ENCODE results near the gene SDF4. TPM values are rescaled to one million over a fixed set of nuclear protein-coding genes. Genes with fewer than 3 reads are reported as not detected.
A peak's percentile ranks its signal among the peaks of the same experiment; 100 is the strongest.

The SDF4 gene
- total and polyA plus RNA-seq, 2 donors (not counting 1 experiment from before 2014, with no cell fraction given): 127 to 133 TPM

DNA sequence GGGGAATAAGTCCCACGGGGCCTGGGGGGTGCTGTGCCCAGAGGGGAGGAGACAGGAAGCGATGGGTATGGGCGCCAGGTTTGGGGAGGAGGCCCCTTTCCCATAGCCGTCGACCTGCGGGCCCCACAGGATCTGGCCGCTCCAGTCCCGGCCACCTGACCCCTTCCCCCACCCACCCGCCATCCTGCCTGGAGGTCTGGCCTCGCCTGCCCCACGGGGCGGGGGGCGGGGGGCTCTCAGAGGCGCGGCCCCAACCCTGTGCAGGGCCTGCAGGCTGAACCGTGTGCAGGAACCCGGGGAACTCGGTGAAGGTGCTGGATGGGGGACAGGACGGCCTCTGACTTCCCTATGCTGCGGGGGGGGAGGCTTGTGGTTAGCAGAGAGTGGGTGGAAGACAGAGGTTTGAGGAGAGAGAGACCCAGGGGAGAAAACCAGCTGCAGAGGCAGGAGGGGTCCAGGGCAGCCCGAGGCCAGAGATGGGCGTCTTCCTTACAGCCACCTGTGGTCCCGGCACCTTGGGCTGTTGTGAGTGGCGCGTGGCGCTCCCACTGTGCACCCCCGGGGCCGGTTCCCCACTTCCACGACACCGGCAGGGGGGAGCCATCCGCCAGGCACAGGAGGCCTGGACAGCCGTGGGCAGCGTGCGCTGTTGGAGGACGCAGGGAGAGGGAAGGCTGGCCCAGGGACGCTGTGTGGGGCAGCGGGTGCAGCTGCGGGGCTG lies 22.9 kb downstream of the SDF4 start:
- no peaks in the 10 kb centered on the region for H3K9me3 ChIP-seq (ENCODE audit: control insufficient read depth, insufficient read depth, low read depth, low read length)
- peak in 1 of 2 donors; percentile 51 for DNase-seq (ENCODE audit: low read depth in 2 of 2)
- H3K27me3 ChIP-seq (ENCODE audit: control insufficient read depth, insufficient read depth, low read length): no peaks in the 10 kb centered on the region
- no peak overlapping the region for H2AFZ ChIP-seq (ENCODE audit: low read length)
- no peaks in the 10 kb centered on the region for H4K20me1 ChIP-seq (ENCODE audit: control insufficient read depth, extremely low read depth, insufficient read depth, low read length)
- no peaks in the 10 kb centered on the region for H3K36me3 ChIP-seq (ENCODE audit: control insufficient read depth, insufficient read depth, low read length)
- H3K4me2 ChIP-seq (ENCODE audit: extremely low read depth, insufficient read depth, low read length): peak overlapping the region; percentile 69
- no peak overlapping the region for H3K9ac ChIP-seq (ENCODE audit: insufficient read depth, low read length)
- H3K79me2 ChIP-seq (ENCODE audit: control insufficient read depth, insufficient read depth, low read length): no peaks in the 10 kb centered on the region
- peaks cover 6% of the 10 kb centered on the region for H3K4me1 ChIP-seq (ENCODE audit: control insufficient read depth, extremely low read depth, insufficient read depth, low read length)
- TF ChIP-seq, protein P1, sequence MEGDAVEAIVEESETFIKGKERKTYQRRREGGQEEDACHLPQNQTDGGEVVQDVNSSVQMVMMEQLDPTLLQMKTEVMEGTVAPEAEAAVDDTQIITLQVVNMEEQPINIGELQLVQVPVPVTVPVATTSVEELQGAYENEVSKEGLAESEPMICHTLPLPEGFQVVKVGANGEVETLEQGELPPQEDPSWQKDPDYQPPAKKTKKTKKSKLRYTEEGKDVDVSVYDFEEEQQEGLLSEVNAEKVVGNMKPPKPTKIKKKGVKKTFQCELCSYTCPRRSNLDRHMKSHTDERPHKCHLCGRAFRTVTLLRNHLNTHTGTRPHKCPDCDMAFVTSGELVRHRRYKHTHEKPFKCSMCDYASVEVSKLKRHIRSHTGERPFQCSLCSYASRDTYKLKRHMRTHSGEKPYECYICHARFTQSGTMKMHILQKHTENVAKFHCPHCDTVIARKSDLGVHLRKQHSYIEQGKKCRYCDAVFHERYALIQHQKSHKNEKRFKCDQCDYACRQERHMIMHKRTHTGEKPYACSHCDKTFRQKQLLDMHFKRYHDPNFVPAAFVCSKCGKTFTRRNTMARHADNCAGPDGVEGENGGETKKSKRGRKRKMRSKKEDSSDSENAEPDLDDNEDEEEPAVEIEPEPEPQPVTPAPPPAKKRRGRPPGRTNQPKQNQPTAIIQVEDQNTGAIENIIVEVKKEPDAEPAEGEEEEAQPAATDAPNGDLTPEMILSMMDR (conservative IDR thresholded peaks at IDR 0.05 in 1 of 2, IDR thresholded peaks at IDR 0.05 in 1 of 2; ENCODE audit: low read depth in 1 of 2, low read length in 2 of 2): no peak
- no peak for TF ChIP-seq EZH2 (IDR thresholded peaks at IDR 0.05; ENCODE audit: low read length, missing control alignments)
- no peak overlapping the region for H3K4me3 ChIP-seq (replicated peaks in 1 of 4; ENCODE audit: control extremely low read depth in 1 of 4, insufficient read depth in 1 of 4, low read depth in 3 of 4, low read length in 4 of 4)
- no peak overlapping the region for H3K27ac ChIP-seq (ENCODE audit: insufficient read depth, low read length)

DNA sequence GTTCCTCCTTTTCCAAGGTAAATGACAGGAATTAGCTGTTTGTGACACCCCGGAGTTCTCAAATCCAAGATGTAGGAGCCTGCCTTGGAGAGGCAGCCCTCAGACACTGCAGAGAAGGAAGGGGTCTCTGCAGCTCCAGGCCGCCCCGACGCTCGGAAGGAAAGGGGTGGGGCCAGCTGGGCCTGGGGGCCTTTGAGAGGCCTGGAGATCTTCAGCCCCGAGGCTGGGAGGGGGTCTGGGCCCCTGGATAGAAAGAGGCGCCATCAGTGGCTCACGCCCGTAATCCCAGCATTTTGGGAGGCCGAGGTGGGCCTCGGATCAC lies 24.3 kb downstream of the SDF4 start:
- no peaks in the 10 kb centered on the region for H3K27me3 ChIP-seq (ENCODE audit: control insufficient read depth, insufficient read depth, low read length)
- H3K36me3 ChIP-seq (ENCODE audit: control insufficient read depth, insufficient read depth, low read length): no peaks in the 10 kb centered on the region
- H2AFZ ChIP-seq (ENCODE audit: low read length): no peak overlapping the region
- DNase-seq (ENCODE audit: low read depth in 2 of 2): no peak
- TF ChIP-seq EZH2 (IDR thresholded peaks at IDR 0.05; ENCODE audit: low read length, missing control alignments): no peak
- TF ChIP-seq, protein P1 (conservative IDR thresholded peaks at IDR 0.05 in 1 of 2, IDR thresholded peaks at IDR 0.05 in 1 of 2; ENCODE audit: low read depth in 1 of 2, low read length in 2 of 2): no peak
- H3K27ac ChIP-seq (ENCODE audit: insufficient read depth, low read length): no peak overlapping the region
- no peaks in the 10 kb centered on the region for H3K79me2 ChIP-seq (ENCODE audit: control insufficient read depth, insufficient read depth, low read length)
- no peak overlapping the region for H3K4me2 ChIP-seq (ENCODE audit: extremely low read depth, insufficient read depth, low read length)
- H3K4me3 ChIP-seq (replicated peaks in 1 of 4; ENCODE audit: control extremely low read depth in 1 of 4, insufficient read depth in 1 of 4, low read depth in 3 of 4, low read length in 4 of 4): no peak overlapping the region
- peaks cover 6% of the 10 kb centered on the region for H3K4me1 ChIP-seq (ENCODE audit: control insufficient read depth, extremely low read depth, insufficient read depth, low read length)
- H3K9me3 ChIP-seq (ENCODE audit: control insufficient read depth, insufficient read depth, low read depth, low read length): no peaks in the 10 kb centered on the region
- no peaks in the 10 kb centered on the region for H4K20me1 ChIP-seq (ENCODE audit: control insufficient read depth, extremely low read depth, insufficient read depth, low read length)
- H3K9ac ChIP-seq (ENCODE audit: insufficient read depth, low read length): no peak overlapping the region

DNA sequence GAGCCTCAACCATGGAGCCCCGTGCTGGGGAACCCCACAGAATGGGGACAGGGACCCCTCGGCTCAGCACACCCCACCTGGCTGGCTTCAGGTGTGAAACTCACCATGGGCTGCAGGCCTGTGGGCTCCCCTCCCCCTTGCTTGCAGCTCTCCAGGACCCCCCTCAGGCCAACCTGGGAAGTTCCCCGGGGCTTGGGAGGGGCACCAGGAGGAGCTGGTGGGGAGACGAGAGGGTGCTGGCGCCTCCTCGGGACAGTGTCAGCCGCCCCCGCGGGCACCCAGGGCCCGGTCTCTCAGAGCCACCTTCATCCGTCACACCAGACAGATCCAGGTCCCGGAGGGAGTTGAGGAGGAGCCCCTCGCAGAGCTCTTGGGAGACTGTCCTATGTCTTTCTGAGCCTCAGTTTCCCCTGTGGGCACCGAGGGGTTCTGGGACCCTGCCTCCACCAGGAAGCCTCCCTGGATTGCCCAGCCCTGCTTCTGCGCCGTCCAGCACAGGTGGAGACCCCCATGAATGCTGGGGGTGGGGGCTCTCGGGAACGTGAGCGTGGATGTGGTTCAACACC lies 24.8 kb downstream of the SDF4 start:
- Histone ChIP-seq H3K27me3 (ENCODE audit: control insufficient read depth, insufficient read depth, low read length) (no peaks in the 10 kb centered on the region), H2AFZ (ENCODE audit: low read length) (no peak overlapping the region), H3K4me2 (ENCODE audit: extremely low read depth, insufficient read depth, low read length) (no peak overlapping the region), H3K79me2 (ENCODE audit: control insufficient read depth, insufficient read depth, low read length) (no peaks in the 10 kb centered on the region), H3K9ac (ENCODE audit: insufficient read depth, low read length) (no peak overlapping the region), H3K4me3 (replicated peaks in 1 of 4; ENCODE audit: control extremely low read depth in 1 of 4, insufficient read depth in 1 of 4, low read depth in 3 of 4, low read length in 4 of 4) (no peak overlapping the region), H3K9me3 (ENCODE audit: control insufficient read depth, insufficient read depth, low read depth, low read length) (no peaks in the 10 kb centered on the region), H3K27ac (ENCODE audit: insufficient read depth, low read length) (no peak overlapping the region), H4K20me1 (ENCODE audit: control insufficient read depth, extremely low read depth, insufficient read depth, low read length) (no peaks in the 10 kb centered on the region), H3K4me1 (ENCODE audit: control insufficient read depth, extremely low read depth, insufficient read depth, low read length) (peaks cover 6% of the 10 kb centered on the region), H3K36me3 (ENCODE audit: control insufficient read depth, insufficient read depth, low read length) (no peaks in the 10 kb centered on the region)
- DNase-seq (ENCODE audit: low read depth in 2 of 2): no peak
- TF ChIP-seq, protein P1 (conservative IDR thresholded peaks at IDR 0.05 in 1 of 2, IDR thresholded peaks at IDR 0.05 in 1 of 2; ENCODE audit: low read depth in 1 of 2, low read length in 2 of 2): no peak
- no peak for TF ChIP-seq EZH2 (IDR thresholded peaks at IDR 0.05; ENCODE audit: low read length, missing control alignments)

Measured in fibroblast of lung (primary cell).